Caco-2 (cell line): ENCODE measurements around the gene GSG1L. TPM values are rescaled to one million over a fixed set of nuclear protein-coding genes. Genes with fewer than 3 reads are reported as not detected.

ENCODE experiments used
- BruUV-seq: library from RNA; stranded (reverse); fragments of 400-500 nt; replicated peaks from 2 replicates; lab custom pipeline; 2021; lab: Mats Ljungman, UMichigan
- CTCF ChIA-PET: fragments of 300-600 bp; sonication (Branson Sonifier 250); formaldehyde crosslinking; loops from one replicate; lab custom pipeline; 2022; ENCODE audit warnings: antibody characterized with exemption; lab: Charles Lee
- POLR2A ChIA-PET: fragments of 300-600 bp; sonication (Branson Sonifier 250); formaldehyde crosslinking; loops from one replicate; lab custom pipeline; 2022; ENCODE audit warnings: antibody characterized with exemption; lab: Charles Lee
- DNase-seq, 2 experiments: peaks; one replicate each; pipeline versions ENCODE4 v3.0.0 to v3.0.0-alpha.2; 2020 to 2022
- H3K27me3 ChIP-seq: replicated peaks from 2 replicates; pipeline ENCODE4 v1.6.0; 2011; ENCODE audit warnings: low read length; ENCODE audit not compliant: control insufficient read depth, insufficient read depth
- H3K36me3 ChIP-seq: 2 replicates; pipeline ENCODE4 v1.5.1; 2011; ENCODE audit warnings: low read length; ENCODE audit not compliant: control insufficient read depth, insufficient read depth
- H3K4me1 ChIP-seq: fragments of 250-450 bp; sonication (Bioruptor Pico); 2 replicates; pipeline ENCODE4 v1.5.1; 2020; ENCODE audit warnings: mild to moderate bottlenecking
- H3K4me3 ChIP-seq: 2 replicates; pipeline ENCODE4 v1.5.1; 2011; ENCODE audit warnings: low read depth, mild to moderate bottlenecking, control low read depth, low read length
- H3K9me3 ChIP-seq: fragments of 250-450 bp; sonication (Bioruptor Pico); 2 replicates; pipeline ENCODE4 v1.5.1; 2020; ENCODE audit warnings: mild to moderate bottlenecking, moderate library complexity
- H3K27ac Mint-ChIP-seq: one replicate; pipeline ENCODE4 v1.8.0; 2022; ENCODE audit warnings: mixed read lengths; ENCODE audit not compliant: unreplicated experiment
- H3K27me3 Mint-ChIP-seq: one replicate; pipeline ENCODE4 v1.8.0; 2022; ENCODE audit warnings: mixed read lengths; ENCODE audit not compliant: insufficient read depth, unreplicated experiment
- H3K36me3 Mint-ChIP-seq: one replicate; pipeline ENCODE4 v1.8.0; 2022; ENCODE audit warnings: mild to moderate bottlenecking, mixed read lengths; ENCODE audit not compliant: insufficient read depth, unreplicated experiment
- H3K4me1 Mint-ChIP-seq: one replicate; pipeline ENCODE4 v1.8.0; 2022; ENCODE audit warnings: low read depth, mixed read lengths; ENCODE audit not compliant: unreplicated experiment
- H3K4me3 Mint-ChIP-seq: one replicate; pipeline ENCODE4 v1.8.0; 2022; ENCODE audit warnings: mild to moderate bottlenecking, moderate library complexity, mixed read lengths; ENCODE audit not compliant: unreplicated experiment
- H3K9me3 Mint-ChIP-seq: one replicate; pipeline ENCODE4 v1.8.0; 2022; ENCODE audit warnings: mixed read lengths; ENCODE audit not compliant: unreplicated experiment
- intact Hi-C: fragments of 100-400 bp; cut with micrococcal nuclease; formaldehyde crosslinking; loops from one replicate; pipeline ENCODE4 v1.10.0; 2022; ENCODE audit not compliant: unreplicated experiment
- total RNA-seq: library from RNA; stranded (reverse); gene quantifications from 2 replicates; pipeline ENCODE4 v1.2.3, GENCODE V29; 2022
- TF ChIP-seq, protein P1 (sequence below), 2 experiments: fragments of 200-600 bp in 1 of 2; IDR thresholded peaks; 1 replicate in 1 of 2; 2 replicates in 1 of 2; pipeline versions ENCODE4 v1.5.1 to v1.8.0; 2011 to 2022; ENCODE audit warnings: antibody characterized with exemption in 1 of 2, control low read depth in 1 of 2, inconsistent platforms in 1 of 2, low read depth in 1 of 2, low read length in 1 of 2, mild to moderate bottlenecking in 1 of 2, moderate library complexity in 1 of 2; ENCODE audit not compliant: insufficient read depth in 1 of 2, severe bottlenecking in 1 of 2, unreplicated experiment in 1 of 2

The GSG1L gene
- total RNA-seq, 1 experiment from 2014 or later: not detected

DNA sequence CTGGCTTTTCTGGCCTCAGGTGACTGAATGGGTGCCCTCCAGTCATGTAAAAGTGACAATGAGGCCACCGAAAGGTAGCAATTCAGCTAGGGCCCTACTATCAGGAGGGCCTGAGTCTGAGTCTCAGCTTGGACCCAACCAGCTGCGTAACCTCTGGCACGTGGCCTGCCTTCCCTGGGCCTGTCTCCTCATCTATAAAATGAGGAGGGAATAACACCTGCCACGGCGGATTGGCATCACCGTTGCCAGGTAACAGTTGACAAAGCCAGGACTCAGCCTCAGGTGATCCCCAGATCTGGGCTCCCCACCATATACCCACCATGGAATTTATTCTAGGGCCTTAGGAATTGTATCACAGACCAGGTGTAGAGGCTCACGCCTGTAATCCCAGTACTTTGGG, 296.4 kb downstream of the GSG1L start:
- H3K36me3 Mint-ChIP-seq: no peaks in the 10 kb centered on the region
- no peaks in the 10 kb centered on the region; the same call in none of the 2 replicates for H3K36me3 ChIP-seq
- ChIA-PET POLR2A (no interaction called here), CTCF (no interaction called here)
- no peaks in the 10 kb centered on the region for H3K4me1 ChIP-seq
- no peaks in the 10 kb centered on the region for H3K9me3 ChIP-seq
- no peak overlapping the region for H3K4me3 Mint-ChIP-seq
- H3K4me1 Mint-ChIP-seq: no peaks in the 10 kb centered on the region
- BruUV-seq: no TSS peak
- no peaks in the 10 kb centered on the region for H3K9me3 Mint-ChIP-seq
- DNase-seq: no peak
- intact Hi-C loops: no loop called here
- TF ChIP-seq, protein P1, sequence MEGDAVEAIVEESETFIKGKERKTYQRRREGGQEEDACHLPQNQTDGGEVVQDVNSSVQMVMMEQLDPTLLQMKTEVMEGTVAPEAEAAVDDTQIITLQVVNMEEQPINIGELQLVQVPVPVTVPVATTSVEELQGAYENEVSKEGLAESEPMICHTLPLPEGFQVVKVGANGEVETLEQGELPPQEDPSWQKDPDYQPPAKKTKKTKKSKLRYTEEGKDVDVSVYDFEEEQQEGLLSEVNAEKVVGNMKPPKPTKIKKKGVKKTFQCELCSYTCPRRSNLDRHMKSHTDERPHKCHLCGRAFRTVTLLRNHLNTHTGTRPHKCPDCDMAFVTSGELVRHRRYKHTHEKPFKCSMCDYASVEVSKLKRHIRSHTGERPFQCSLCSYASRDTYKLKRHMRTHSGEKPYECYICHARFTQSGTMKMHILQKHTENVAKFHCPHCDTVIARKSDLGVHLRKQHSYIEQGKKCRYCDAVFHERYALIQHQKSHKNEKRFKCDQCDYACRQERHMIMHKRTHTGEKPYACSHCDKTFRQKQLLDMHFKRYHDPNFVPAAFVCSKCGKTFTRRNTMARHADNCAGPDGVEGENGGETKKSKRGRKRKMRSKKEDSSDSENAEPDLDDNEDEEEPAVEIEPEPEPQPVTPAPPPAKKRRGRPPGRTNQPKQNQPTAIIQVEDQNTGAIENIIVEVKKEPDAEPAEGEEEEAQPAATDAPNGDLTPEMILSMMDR (IDR thresholded peaks at IDR 0.05; ENCODE audit: insufficient read depth in 1 of 2, low read depth in 1 of 2, low read length in 1 of 2, severe bottlenecking in 1 of 2, unreplicated experiment in 1 of 2): no peak
- no peaks in the 10 kb centered on the region for H3K27me3 ChIP-seq
- no peaks in the 10 kb centered on the region for H3K27me3 Mint-ChIP-seq
- H3K27ac Mint-ChIP-seq: no peak overlapping the region
- no peak overlapping the region for H3K4me3 ChIP-seq

DNA sequence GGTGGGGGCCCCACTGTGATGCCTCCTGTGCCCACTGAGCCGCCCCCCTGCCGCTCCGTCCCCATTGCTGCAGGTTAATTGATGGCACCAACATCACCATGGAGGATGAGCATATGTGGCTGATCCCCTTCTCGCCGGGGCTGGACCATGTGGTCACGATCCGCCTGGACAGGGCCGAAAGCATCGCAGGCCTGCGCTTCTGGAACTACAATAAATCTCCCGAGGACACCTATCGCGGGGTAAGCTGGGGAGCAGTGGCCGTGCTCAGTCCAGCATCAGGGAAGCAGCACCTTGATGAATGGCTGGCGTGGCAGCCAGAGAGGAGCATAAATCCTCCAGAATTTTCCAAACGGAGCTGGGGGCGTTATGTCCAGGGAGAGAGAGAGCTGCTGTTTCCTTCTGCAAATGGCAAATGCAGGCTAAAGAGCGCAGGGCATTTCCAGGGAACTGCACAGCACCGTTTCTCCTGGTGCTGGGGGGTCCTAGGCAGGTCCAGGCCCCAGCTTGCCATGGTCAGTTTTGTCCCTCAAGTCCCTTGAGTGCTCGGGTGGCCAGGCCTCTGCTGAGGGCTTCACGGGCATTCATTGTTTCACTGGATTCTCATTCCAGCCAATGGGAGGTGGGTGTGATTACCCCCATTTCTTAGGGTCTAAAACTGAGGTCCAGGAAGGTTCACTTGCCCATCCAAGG, 297.1 kb downstream of the GSG1L start:
- intact Hi-C loops: no loop called here
- H3K4me1 Mint-ChIP-seq: no peaks in the 10 kb centered on the region
- BruUV-seq: no TSS peak
- H3K27me3 Mint-ChIP-seq: no peaks in the 10 kb centered on the region
- ChIA-PET POLR2A (no interaction called here), CTCF (no interaction called here)
- H3K27ac Mint-ChIP-seq: no peak overlapping the region
- H3K36me3 ChIP-seq: no peaks in the 10 kb centered on the region; the same call in none of the 2 replicates
- no peak overlapping the region for H3K4me3 Mint-ChIP-seq
- H3K4me1 ChIP-seq: no peaks in the 10 kb centered on the region
- H3K9me3 ChIP-seq: no peaks in the 10 kb centered on the region
- no peak for DNase-seq
- no peaks in the 10 kb centered on the region for H3K27me3 ChIP-seq
- TF ChIP-seq, protein P1 (IDR thresholded peaks at IDR 0.05; ENCODE audit: insufficient read depth in 1 of 2, low read depth in 1 of 2, low read length in 1 of 2, severe bottlenecking in 1 of 2, unreplicated experiment in 1 of 2): no peak
- H3K36me3 Mint-ChIP-seq: peaks cover 3% of the 10 kb centered on the region
- no peak overlapping the region for H3K4me3 ChIP-seq
- H3K9me3 Mint-ChIP-seq: no peaks in the 10 kb centered on the region

DNA sequence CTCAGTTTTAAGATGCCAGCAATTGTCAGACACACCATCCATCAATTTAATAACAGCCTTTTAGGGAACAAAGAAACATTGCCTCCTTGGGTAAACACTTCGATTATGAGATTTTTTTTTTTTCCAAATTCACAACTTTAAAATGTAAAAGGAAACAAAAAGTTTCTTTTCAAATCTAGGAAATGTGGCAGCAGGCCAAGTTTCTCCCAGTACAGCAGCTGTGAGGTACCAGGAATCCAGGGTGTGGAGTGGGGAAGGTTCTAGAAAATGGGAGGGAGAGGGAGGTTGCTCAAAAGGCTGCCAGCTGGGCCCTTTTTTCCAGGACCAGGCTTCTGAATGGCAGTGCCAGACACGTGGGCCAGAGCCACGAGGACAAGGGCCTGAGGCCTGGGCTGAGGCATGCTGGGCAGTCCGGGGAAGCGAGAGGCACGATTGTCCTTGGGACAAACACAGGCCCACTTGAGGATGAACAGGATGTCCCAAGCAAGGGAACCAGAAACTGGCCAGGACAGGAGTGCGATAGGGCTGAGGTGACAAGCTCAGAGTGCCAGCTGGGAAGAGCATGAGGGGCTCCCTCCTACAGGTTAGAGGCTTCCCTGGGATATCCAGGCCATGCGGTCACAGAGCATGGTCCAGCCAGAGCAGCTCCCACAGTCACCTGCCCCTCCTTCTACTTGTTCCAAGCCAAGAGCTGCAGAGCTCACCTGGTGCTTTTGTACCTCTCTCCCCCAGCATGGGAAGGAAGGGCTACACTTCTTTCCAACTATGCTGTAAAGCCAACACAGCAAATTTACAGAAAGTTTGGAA, 298.4 kb downstream of the GSG1L start:
- Histone ChIP-seq H3K9me3 (no peaks in the 10 kb centered on the region), H3K27me3 (no peaks in the 10 kb centered on the region), H3K4me3 (no peak overlapping the region), H3K36me3 (no peaks in the 10 kb centered on the region; the same call in none of the 2 replicates), H3K4me1 (no peaks in the 10 kb centered on the region)
- no peaks in the 10 kb centered on the region for H3K4me1 Mint-ChIP-seq
- TF ChIP-seq, protein P1 (IDR thresholded peaks at IDR 0.05; ENCODE audit: insufficient read depth in 1 of 2, low read depth in 1 of 2, low read length in 1 of 2, severe bottlenecking in 1 of 2, unreplicated experiment in 1 of 2): no peak
- H3K4me3 Mint-ChIP-seq: no peak overlapping the region
- ChIA-PET POLR2A (no interaction called here), CTCF (no interaction called here)
- no TSS peak for BruUV-seq
- no peak for DNase-seq
- peaks cover 5% of the 10 kb centered on the region for H3K36me3 Mint-ChIP-seq
- intact Hi-C loops: no loop called here
- no peaks in the 10 kb centered on the region for H3K9me3 Mint-ChIP-seq
- H3K27ac Mint-ChIP-seq: no peak overlapping the region
- no peaks in the 10 kb centered on the region for H3K27me3 Mint-ChIP-seq
